HepG2 (cell line): Measurements from ENCODE around the gene SOX12. TPM values are rescaled to one million over a fixed set of nuclear protein-coding genes. Genes with fewer than 3 reads are reported as not detected.

Experiments used
- ATAC-seq: fragments of 200-7000 bp; cut with Tn5 transposase; 3 replicates; pipeline ENCODE4 v1.9.1; 2020; ENCODE audit warnings: mild to moderate bottlenecking, moderate library complexity
- BruUV-seq: library from RNA; stranded (reverse); fragments of 400-500 nt; replicated peaks from 2 replicates; lab custom pipeline; 2021; lab: Mats Ljungman, UMichigan
- CTCF ChIA-PET: fragments of 300-600 bp; formaldehyde crosslinking; extraction: SDS; loops from one replicate; lab custom pipeline; 2021; ENCODE audit warnings: low total read pairs, inconsistent platforms, low intra/inter-chr PET ratio; lab: Yijun Ruan, JAX
- POLR2A ChIA-PET: fragments of 350-600 bp; sonication (Branson Sonifier 250); formaldehyde crosslinking; loops from one replicate; lab custom pipeline; 2020; ENCODE audit warnings: antibody characterized with exemption, inconsistent platforms; lab: Yijun Ruan, JAX
- DNase-seq: peaks from one replicate; pipeline ENCODE4 v3.0.0-alpha.2; 2015; ENCODE audit warnings: low spot score
- FAIRE-seq: peaks from 3 replicates; lab custom pipeline; 2011; peaks lifted over from hg19 to GRCh38; lab: Jason Lieb, UNC
- H2AFZ ChIP-seq: one replicate; pipeline ENCODE4 v1.6.1; 2011; ENCODE audit warnings: low read length, inconsistent platforms
- H3K27ac ChIP-seq: fragments of 300-600 bp; 3 replicates; pipeline ENCODE4 v1.8.0; 2011; ENCODE audit warnings: mixed run types, mild to moderate bottlenecking, mixed read lengths, low read length, inconsistent platforms; ENCODE audit not compliant: insufficient read depth; ENCODE audit errors: extremely low read length
- H3K27me3 ChIP-seq, 2 experiments: fragments of 200-600 bp in 1 of 2; 2 replicates in 1 of 2; 3 replicates in 1 of 2; pipeline versions ENCODE4 v1.6.0 to v1.8.0; 2011; ENCODE audit warnings: low read length in 2 of 2, mild to moderate bottlenecking in 2 of 2, moderate library complexity in 2 of 2, inconsistent platforms in 1 of 2; ENCODE audit not compliant: insufficient read depth in 2 of 2, control insufficient read depth in 1 of 2
- H3K36me3 ChIP-seq, 2 experiments: fragments of 200-600 bp in 1 of 2; replicated peaks in 1 of 2; 2 replicates in 1 of 2; 3 replicates in 1 of 2; pipeline versions ENCODE4 v1.5.1 to v1.8.0; 2011; ENCODE audit warnings: low read length in 2 of 2, inconsistent platforms in 1 of 2; ENCODE audit not compliant: insufficient read depth in 2 of 2, control insufficient read depth in 1 of 2
- H3K4me1 ChIP-seq: 2 replicates; pipeline ENCODE4 v1.5.1; 2012; ENCODE audit warnings: low read length, inconsistent platforms; ENCODE audit not compliant: insufficient read depth
- H3K4me2 ChIP-seq: 2 replicates; pipeline ENCODE4 v1.6.0; 2011; ENCODE audit warnings: low read depth, low read length, inconsistent platforms
- H3K4me3 ChIP-seq, 3 experiments: fragments of 200-600 bp in 1 of 3; sonication (generic), shearing (Covaris generic) in 1 of 3; replicated peaks in 1 of 3; 2 replicates each; pipeline ENCODE4 v1.5.1; 2011 to 2016; ENCODE audit warnings: low read length in 3 of 3, inconsistent platforms in 2 of 3, low read depth in 2 of 3, mild to moderate bottlenecking in 2 of 3, control low read depth in 1 of 3, mixed read lengths in 1 of 3; ENCODE audit not compliant: insufficient read depth in 1 of 3
- H3K79me2 ChIP-seq: one replicate; pipeline ENCODE4 v1.6.1; 2011; ENCODE audit warnings: low read length, inconsistent platforms; ENCODE audit not compliant: insufficient read depth
- H3K9ac ChIP-seq: 2 replicates; pipeline ENCODE4 v1.6.0; 2011; ENCODE audit warnings: mild to moderate bottlenecking, low read depth, low read length, inconsistent platforms; ENCODE audit not compliant: insufficient read depth
- H3K9me3 ChIP-seq: 2 replicates; pipeline ENCODE4 v1.5.1; 2012; ENCODE audit warnings: mild to moderate bottlenecking, low read length
- H4K20me1 ChIP-seq: 2 replicates; pipeline ENCODE4 v1.6.0; 2011; ENCODE audit warnings: inconsistent platforms, mild to moderate bottlenecking, low read length, moderate library complexity; ENCODE audit not compliant: insufficient read depth
- AGO1 ChIP-seq: fragments of 200-400 bp; formaldehyde crosslinking; IDR thresholded peaks from 2 replicates; pipeline ENCODE4 v1.6.1; 2017; ENCODE audit warnings: mild to moderate bottlenecking, low read depth, low read length, moderate library complexity; ENCODE audit not compliant: poor library complexity, severe bottlenecking
- CBX5 ChIP-seq: sonication (generic); formaldehyde crosslinking; IDR thresholded peaks from 2 replicates; pipeline ENCODE4 v1.4.0; 2020; ENCODE audit warnings: missing genetic modification reagents, borderline replicate concordance
- ELF1 ChIP-seq: sonication (generic); formaldehyde crosslinking; IDR thresholded peaks from 2 replicates; pipeline ENCODE4 v1.4.0; 2020; ENCODE audit warnings: missing genetic modification reagents
- FIP1L1 ChIP-seq: fragments of 200-400 bp; formaldehyde crosslinking; IDR thresholded peaks from 2 replicates; pipeline ENCODE4 v1.6.1; 2018; ENCODE audit warnings: low read depth, mild to moderate bottlenecking, low read length, moderate library complexity, borderline replicate concordance; ENCODE audit not compliant: insufficient read depth
- NFYC ChIP-seq: IDR thresholded peaks from 2 replicates; pipeline ENCODE4 v1.6.1; 2016; ENCODE audit warnings: missing genetic modification reagents, missing compliant biosample characterization
- RXRA ChIP-seq: sonication (generic); formaldehyde crosslinking; IDR thresholded peaks from 2 replicates; pipeline ENCODE4 v1.5.1; 2020; ENCODE audit warnings: missing genetic modification reagents
- SAP130 ChIP-seq: IDR thresholded peaks from 2 replicates; pipeline ENCODE4 v1.6.1; 2016; ENCODE audit warnings: low read depth
- SOX6 ChIP-seq, 2 experiments: fragments of 450-650 bp in 1 of 2; sonication (generic) in 1 of 2; formaldehyde crosslinking in 1 of 2; IDR thresholded peaks; 2 replicates each; pipeline versions ENCODE4 v1.4.0 to v1.6.1; 2017 to 2020; ENCODE audit warnings: antibody characterized with exemption in 1 of 2, mild to moderate bottlenecking in 1 of 2, missing genetic modification reagents in 1 of 2
- TGIF2 ChIP-seq: IDR thresholded peaks from 2 replicates; pipeline ENCODE4 v1.6.1; 2016; ENCODE audit warnings: control low read depth, missing compliant biosample characterization
- ZNF292 ChIP-seq: sonication (generic); formaldehyde crosslinking; IDR thresholded peaks from 2 replicates; pipeline ENCODE4 v1.8.1; 2022; ENCODE audit warnings: mild to moderate bottlenecking, low read depth, missing genetic modification reagents, borderline replicate concordance
- ZNF564 ChIP-seq: sonication (generic); formaldehyde crosslinking; IDR thresholded peaks from 2 replicates; pipeline ENCODE4 v1.8.1; 2023; ENCODE audit warnings: mild to moderate bottlenecking, missing genetic modification reagents
- ZNF749 ChIP-seq: sonication (generic); formaldehyde crosslinking; IDR thresholded peaks from 2 replicates; pipeline ENCODE4 v1.8.0; 2022; ENCODE audit warnings: mild to moderate bottlenecking, missing genetic modification reagents, moderate library complexity, borderline replicate concordance
- ZNF781 ChIP-seq: sonication (generic); formaldehyde crosslinking; IDR thresholded peaks from 2 replicates; pipeline ENCODE4 v1.5.1; 2020; ENCODE audit warnings: borderline replicate concordance, mild to moderate bottlenecking, missing genetic modification reagents; ENCODE audit errors: not compliant biosample characterization
- WGBS: methylation state at CpG from one replicate; pipeline ENCODE4 v1.1.6; 2017; ENCODE audit warnings: low lambda C conversion rate; 5-methylcytosine and 5-hydroxymethylcytosine counted together
- in situ Hi-C: cut with HindIII; loops from 2 replicates; pipeline ENCODE4 v1.10.0; 2017; ENCODE audit warnings: low pct_unique_long_range_greater_than_20kb; ENCODE audit not compliant: extremely low pct_ligation_motif_present
- intact Hi-C: fragments of 100-400 bp; cut with micrococcal nuclease; formaldehyde crosslinking; loops from one replicate; pipeline ENCODE4 v1.10.0; 2022; ENCODE audit not compliant: unreplicated experiment
- polyA plus RNA-seq, 8 experiments: library from polyadenylated mRNA; depleted of rRNA in 3 of 8; stranded (reverse) in 7 of 8; unstranded in 1 of 8; fragments of >200 nt; fragmentation: Illumina TruSeq in 4 of 8; extraction: Trizol in 4 of 8; gene quantifications; 2 replicates each; pipeline versions ENCODE4 v1.2.1 to v1.2.3, GENCODE V29; 2011 to 2016; ENCODE audit warnings: low read depth in 4 of 8, missing spikeins in 1 of 8, mixed read lengths in 1 of 8; ENCODE audit not compliant: insufficient read depth in 1 of 8
- total RNA-seq, 5 experiments: library from RNA; depleted of rRNA; stranded (reverse); fragments of >200 nt; fragmentation: Illumina TruSeq; extraction: Trizol; gene quantifications; 2 replicates each; pipeline ENCODE4 v1.2.3, GENCODE V29; 2016; ENCODE audit warnings: low read depth in 1 of 5
- TF ChIP-seq, protein P1 (sequence below), 2 experiments: fragments of 450-650 bp in 1 of 2; sonication (generic) in 1 of 2; formaldehyde crosslinking; IDR thresholded peaks; 2 replicates each; pipeline versions ENCODE4 v1.5.0 to v1.8.0; 2020 to 2022; ENCODE audit warnings: mild to moderate bottlenecking in 1 of 2, missing genetic modification reagents in 1 of 2
- TF ChIP-seq, protein P2 (sequence below): sonication (generic); formaldehyde crosslinking; IDR thresholded peaks from 2 replicates; pipeline ENCODE4 v1.4.0; 2020; ENCODE audit warnings: missing genetic modification reagents
- TF ChIP-seq, protein P3 (sequence below): IDR thresholded peaks from 2 replicates; pipeline ENCODE4 v1.4.0; 2020; ENCODE audit warnings: mild to moderate bottlenecking, missing genetic modification reagents

The SOX12 gene
- total and polyA plus RNA-seq, 2 of the 13 experiments (the other 11 are each of a cell fraction or from before 2014, with no cell fraction given), result 10.0 to 18.7 TPM

DNA sequence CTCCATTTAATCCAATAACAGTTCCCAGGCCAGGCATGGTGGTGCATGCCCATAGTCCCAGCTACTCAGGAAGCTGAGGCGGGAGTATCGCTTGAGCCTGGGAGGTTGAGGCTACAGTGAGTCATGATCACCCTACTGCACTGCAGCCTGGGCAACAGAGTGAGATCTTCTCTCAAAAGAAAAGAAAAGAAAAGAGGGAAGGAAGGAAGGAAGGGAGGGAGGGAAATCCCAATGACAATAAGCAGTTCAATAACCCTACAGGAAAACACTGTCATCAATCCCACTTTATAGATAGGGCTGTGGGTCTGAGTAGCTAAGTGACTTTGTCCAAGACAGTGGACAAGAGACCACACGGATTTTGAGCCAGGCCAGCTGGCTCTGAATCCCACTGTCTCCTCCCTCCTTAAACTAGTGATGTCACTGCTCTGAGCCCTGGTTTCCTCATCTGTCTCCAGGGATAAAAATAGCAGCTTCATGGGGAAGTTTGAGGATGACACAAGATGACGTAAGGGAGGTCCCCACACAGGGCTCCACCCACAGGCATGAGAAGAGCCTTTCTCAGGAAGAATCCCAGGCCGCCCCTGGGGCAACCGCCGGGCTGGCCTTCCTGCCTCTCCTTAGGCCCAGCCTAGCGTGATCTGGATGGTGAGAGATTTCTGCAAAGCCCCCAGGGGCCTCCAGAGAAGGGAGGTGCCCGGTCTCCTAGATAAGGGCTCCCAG is 48.0 kb downstream of the SOX12 start:
- H3K36me3 ChIP-seq, result no peaks in the 10 kb centered on the region
- no peak overlapping the region for H2AFZ ChIP-seq
- ATAC-seq (no peak), FAIRE-seq (peak; percentile 12), DNase-seq (peak; percentile 87)
- WGBS, result 89% methylated on average over 9 of the region's 9 CpGs
- H3K27ac ChIP-seq, result peak overlapping the region; percentile 88
- H3K27me3 ChIP-seq, result no peaks in the 10 kb centered on the region
- intact Hi-C loops (no loop called here), in situ Hi-C loops (no loop called here)
- no TSS peak for BruUV-seq
- no peak overlapping the region for H3K4me3 ChIP-seq
- peaks cover 73% of the 10 kb centered on the region for H3K4me1 ChIP-seq
- H3K9ac ChIP-seq, result peak overlapping the region; percentile 73
- no peaks in the 10 kb centered on the region for H3K9me3 ChIP-seq
- H4K20me1 ChIP-seq, result no peaks in the 10 kb centered on the region
- no peak overlapping the region for H3K4me2 ChIP-seq
- CTCF ChIA-PET, result no interaction called here
- no peaks in the 10 kb centered on the region for H3K79me2 ChIP-seq
- POLR2A ChIA-PET, result interaction anchor here (1.0 to 25.4 kb wide), 10 partner anchors 13 to 57 kb away, joined by 3 to 1587 read pairs (median 19); partner anchors contain the start of genes NRSN2, RBCK1, SOX12 and TRIB3
- TF ChIP-seq ZNF781 (CRISPR knock-in tag), result peak; percentile 29
- TF ChIP-seq ZNF564 (CRISPR knock-in tag), result no peak
- no peak for TF ChIP-seq SOX6 (IDR thresholded peaks at IDR 0.05)
- TF ChIP-seq SOX6 (CRISPR knock-in tag; IDR thresholded peaks at IDR 0.05), result peak; percentile 51; the same call in 1 of the 2 replicates
- TF ChIP-seq FIP1L1, result no peak
- TF ChIP-seq CBX5 (CRISPR knock-in tag), result 0 out of 2 replicates have a peak, but pooled peaks have one; percentile 41
- TF ChIP-seq TGIF2 (CRISPR knock-in tag), result 0 out of 2 replicates have a peak, but pooled peaks have one; percentile 48
- TF ChIP-seq, protein P1, sequence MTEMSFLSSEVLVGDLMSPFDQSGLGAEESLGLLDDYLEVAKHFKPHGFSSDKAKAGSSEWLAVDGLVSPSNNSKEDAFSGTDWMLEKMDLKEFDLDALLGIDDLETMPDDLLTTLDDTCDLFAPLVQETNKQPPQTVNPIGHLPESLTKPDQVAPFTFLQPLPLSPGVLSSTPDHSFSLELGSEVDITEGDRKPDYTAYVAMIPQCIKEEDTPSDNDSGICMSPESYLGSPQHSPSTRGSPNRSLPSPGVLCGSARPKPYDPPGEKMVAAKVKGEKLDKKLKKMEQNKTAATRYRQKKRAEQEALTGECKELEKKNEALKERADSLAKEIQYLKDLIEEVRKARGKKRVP (CRISPR knock-in tag; IDR thresholded peaks at IDR 0.05), result peak in 1 of 2 experiments; percentile 79; a peak in 2 of 4 replicates
- TF ChIP-seq SAP130, result peak; percentile 38; the same call in 1 of the 2 replicates
- TF ChIP-seq, protein P2, sequence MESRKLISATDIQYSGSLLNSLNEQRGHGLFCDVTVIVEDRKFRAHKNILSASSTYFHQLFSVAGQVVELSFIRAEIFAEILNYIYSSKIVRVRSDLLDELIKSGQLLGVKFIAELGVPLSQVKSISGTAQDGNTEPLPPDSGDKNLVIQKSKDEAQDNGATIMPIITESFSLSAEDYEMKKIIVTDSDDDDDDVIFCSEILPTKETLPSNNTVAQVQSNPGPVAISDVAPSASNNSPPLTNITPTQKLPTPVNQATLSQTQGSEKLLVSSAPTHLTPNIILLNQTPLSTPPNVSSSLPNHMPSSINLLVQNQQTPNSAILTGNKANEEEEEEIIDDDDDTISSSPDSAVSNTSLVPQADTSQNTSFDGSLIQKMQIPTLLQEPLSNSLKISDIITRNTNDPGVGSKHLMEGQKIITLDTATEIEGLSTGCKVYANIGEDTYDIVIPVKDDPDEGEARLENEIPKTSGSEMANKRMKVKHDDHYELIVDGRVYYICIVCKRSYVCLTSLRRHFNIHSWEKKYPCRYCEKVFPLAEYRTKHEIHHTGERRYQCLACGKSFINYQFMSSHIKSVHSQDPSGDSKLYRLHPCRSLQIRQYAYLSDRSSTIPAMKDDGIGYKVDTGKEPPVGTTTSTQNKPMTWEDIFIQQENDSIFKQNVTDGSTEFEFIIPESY, result peak; percentile 98
- TF ChIP-seq NFYC (CRISPR knock-in tag), result no peak
- TF ChIP-seq, protein P3, sequence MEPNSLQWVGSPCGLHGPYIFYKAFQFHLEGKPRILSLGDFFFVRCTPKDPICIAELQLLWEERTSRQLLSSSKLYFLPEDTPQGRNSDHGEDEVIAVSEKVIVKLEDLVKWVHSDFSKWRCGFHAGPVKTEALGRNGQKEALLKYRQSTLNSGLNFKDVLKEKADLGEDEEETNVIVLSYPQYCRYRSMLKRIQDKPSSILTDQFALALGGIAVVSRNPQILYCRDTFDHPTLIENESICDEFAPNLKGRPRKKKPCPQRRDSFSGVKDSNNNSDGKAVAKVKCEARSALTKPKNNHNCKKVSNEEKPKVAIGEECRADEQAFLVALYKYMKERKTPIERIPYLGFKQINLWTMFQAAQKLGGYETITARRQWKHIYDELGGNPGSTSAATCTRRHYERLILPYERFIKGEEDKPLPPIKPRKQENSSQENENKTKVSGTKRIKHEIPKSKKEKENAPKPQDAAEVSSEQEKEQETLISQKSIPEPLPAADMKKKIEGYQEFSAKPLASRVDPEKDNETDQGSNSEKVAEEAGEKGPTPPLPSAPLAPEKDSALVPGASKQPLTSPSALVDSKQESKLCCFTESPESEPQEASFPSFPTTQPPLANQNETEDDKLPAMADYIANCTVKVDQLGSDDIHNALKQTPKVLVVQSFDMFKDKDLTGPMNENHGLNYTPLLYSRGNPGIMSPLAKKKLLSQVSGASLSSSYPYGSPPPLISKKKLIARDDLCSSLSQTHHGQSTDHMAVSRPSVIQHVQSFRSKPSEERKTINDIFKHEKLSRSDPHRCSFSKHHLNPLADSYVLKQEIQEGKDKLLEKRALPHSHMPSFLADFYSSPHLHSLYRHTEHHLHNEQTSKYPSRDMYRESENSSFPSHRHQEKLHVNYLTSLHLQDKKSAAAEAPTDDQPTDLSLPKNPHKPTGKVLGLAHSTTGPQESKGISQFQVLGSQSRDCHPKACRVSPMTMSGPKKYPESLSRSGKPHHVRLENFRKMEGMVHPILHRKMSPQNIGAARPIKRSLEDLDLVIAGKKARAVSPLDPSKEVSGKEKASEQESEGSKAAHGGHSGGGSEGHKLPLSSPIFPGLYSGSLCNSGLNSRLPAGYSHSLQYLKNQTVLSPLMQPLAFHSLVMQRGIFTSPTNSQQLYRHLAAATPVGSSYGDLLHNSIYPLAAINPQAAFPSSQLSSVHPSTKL (CRISPR knock-in tag), result 0 out of 2 replicates have a peak, but pooled peaks have one; percentile 9
- TF ChIP-seq ZNF292 (CRISPR knock-in tag), result no peak
- no peak for TF ChIP-seq AGO1
- peak; percentile 81 for TF ChIP-seq RXRA (CRISPR knock-in tag)
- peak; percentile 22; the same call in 1 of the 2 replicates for TF ChIP-seq ELF1 (CRISPR knock-in tag)
- TF ChIP-seq ZNF749 (CRISPR knock-in tag), result no peak
